HCT116 (cell line): Measurements from ENCODE around the gene ITGBL1.

ENCODE experiments used
- ELF1 ChIP-seq: IDR thresholded peaks from 2 replicates; pipeline ENCODE4 v1.6.1; 2012; ENCODE audit warnings: low read depth, borderline replicate concordance
- POLR2A ChIP-seq: IDR thresholded peaks from 2 replicates; pipeline ENCODE4 v1.7.0; 2011; ENCODE audit warnings: borderline replicate concordance; ENCODE audit not compliant: insufficient read depth, insufficient read length; ENCODE audit errors: extremely low read depth
- POLR2AphosphoS5 ChIP-seq: IDR thresholded peaks from 2 replicates; pipeline ENCODE4 v1.6.1; 2011; ENCODE audit warnings: mild to moderate bottlenecking, low read depth, low read length, moderate library complexity
- TCF7L2 ChIP-seq: IDR thresholded peaks from 2 replicates; pipeline ENCODE4 v1.7.0; 2011; ENCODE audit warnings: borderline replicate concordance, inconsistent platforms; ENCODE audit not compliant: insufficient read depth, insufficient read length; ENCODE audit errors: extremely low read depth
- YY1 ChIP-seq: IDR thresholded peaks from 2 replicates; pipeline ENCODE4 v1.6.1; 2011; ENCODE audit warnings: low read length, low read depth, moderate library complexity, mild to moderate bottlenecking; ENCODE audit not compliant: insufficient replicate concordance; ENCODE audit errors: extremely low read depth
- TF ChIP-seq, protein P1 (sequence below), 3 experiments: fragments of 200-600 bp in 1 of 3; sonication (generic) in 1 of 3; IDR thresholded peaks in 2 of 3; conservative IDR thresholded peaks in 1 of 3; 2 replicates each; pipeline ENCODE4 v1.5.1; 2012 to 2017; ENCODE audit warnings: low read depth in 2 of 3, low read length in 2 of 3, antibody characterized with exemption in 1 of 3, borderline replicate concordance in 1 of 3, control low read depth in 1 of 3, mild to moderate bottlenecking in 1 of 3, mixed read lengths in 1 of 3, mixed run types in 1 of 3, moderate library complexity in 1 of 3; ENCODE audit not compliant: insufficient read depth in 1 of 3
- TF ChIP-seq, protein P2 (sequence below): IDR thresholded peaks from 2 replicates; pipeline ENCODE4 v1.6.1; 2012; ENCODE audit warnings: low read depth

DNA sequence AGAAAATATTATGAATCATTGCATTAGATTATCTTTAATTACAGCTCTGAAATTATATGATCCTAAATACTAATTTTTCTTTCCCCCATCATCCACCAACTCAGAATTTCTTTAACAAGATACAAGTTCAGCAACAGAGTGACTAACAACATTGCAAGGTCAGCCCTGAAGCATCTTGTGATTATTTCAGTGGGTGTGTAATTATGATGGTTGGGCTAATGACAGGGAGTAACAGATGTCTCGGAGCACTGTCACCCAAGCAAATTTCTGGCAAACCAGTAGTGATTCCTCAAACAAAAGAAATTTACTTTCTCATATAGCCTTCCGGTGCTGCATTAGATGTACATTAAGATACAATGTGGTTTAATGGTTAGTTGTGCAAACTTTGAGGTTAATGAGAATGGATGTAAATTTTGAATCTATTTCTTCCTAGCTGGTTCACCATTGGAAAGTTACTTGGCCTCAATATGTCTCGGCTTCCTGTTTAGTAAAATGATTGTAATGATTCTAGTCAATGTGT is 238.9 kb downstream of the ITGBL1 start:
- TF ChIP-seq, protein P1, sequence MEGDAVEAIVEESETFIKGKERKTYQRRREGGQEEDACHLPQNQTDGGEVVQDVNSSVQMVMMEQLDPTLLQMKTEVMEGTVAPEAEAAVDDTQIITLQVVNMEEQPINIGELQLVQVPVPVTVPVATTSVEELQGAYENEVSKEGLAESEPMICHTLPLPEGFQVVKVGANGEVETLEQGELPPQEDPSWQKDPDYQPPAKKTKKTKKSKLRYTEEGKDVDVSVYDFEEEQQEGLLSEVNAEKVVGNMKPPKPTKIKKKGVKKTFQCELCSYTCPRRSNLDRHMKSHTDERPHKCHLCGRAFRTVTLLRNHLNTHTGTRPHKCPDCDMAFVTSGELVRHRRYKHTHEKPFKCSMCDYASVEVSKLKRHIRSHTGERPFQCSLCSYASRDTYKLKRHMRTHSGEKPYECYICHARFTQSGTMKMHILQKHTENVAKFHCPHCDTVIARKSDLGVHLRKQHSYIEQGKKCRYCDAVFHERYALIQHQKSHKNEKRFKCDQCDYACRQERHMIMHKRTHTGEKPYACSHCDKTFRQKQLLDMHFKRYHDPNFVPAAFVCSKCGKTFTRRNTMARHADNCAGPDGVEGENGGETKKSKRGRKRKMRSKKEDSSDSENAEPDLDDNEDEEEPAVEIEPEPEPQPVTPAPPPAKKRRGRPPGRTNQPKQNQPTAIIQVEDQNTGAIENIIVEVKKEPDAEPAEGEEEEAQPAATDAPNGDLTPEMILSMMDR (IDR thresholded peaks at IDR 0.05 in 2 of 3, conservative IDR thresholded peaks at IDR 0.05 in 1 of 3; ENCODE audit: borderline replicate concordance in 1 of 3, insufficient read depth in 1 of 3, low read depth in 2 of 3, low read length in 2 of 3): no peak
- TF ChIP-seq YY1 (no peak), POLR2AphosphoS5 (no peak), POLR2A (no peak), TCF7L2 (no peak), ELF1 (no peak)
- TF ChIP-seq, protein P2, sequence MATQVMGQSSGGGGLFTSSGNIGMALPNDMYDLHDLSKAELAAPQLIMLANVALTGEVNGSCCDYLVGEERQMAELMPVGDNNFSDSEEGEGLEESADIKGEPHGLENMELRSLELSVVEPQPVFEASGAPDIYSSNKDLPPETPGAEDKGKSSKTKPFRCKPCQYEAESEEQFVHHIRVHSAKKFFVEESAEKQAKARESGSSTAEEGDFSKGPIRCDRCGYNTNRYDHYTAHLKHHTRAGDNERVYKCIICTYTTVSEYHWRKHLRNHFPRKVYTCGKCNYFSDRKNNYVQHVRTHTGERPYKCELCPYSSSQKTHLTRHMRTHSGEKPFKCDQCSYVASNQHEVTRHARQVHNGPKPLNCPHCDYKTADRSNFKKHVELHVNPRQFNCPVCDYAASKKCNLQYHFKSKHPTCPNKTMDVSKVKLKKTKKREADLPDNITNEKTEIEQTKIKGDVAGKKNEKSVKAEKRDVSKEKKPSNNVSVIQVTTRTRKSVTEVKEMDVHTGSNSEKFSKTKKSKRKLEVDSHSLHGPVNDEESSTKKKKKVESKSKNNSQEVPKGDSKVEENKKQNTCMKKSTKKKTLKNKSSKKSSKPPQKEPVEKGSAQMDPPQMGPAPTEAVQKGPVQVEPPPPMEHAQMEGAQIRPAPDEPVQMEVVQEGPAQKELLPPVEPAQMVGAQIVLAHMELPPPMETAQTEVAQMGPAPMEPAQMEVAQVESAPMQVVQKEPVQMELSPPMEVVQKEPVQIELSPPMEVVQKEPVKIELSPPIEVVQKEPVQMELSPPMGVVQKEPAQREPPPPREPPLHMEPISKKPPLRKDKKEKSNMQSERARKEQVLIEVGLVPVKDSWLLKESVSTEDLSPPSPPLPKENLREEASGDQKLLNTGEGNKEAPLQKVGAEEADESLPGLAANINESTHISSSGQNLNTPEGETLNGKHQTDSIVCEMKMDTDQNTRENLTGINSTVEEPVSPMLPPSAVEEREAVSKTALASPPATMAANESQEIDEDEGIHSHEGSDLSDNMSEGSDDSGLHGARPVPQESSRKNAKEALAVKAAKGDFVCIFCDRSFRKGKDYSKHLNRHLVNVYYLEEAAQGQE: no peak
